Measurements from ENCODE around the gene HSPB1.

DNA sequence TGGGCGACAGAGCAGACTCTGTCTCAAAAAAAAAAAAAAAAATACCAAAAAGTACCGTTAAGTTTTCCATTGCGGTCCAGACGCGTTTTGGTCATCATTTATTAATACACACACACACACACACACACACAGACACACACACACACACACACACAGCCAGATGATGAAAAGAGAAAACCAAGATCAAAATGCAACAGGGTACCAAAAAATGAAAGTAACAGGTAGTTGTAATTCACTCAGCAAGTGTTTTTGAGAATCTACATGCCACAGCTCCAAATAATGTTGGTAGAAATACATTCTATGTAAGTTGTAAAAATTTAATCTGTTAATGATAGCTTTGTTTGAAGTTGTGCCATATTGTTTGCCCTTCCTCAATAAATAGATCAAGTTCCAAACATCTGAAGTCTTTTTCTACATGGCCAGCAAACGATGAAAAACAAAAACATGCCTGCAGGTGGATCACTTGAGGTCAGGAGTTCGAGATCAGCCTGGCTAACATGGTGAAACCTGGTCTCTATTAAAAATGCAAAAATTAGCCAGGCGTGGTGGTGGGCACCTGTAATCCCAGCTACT is 46.9 kb downstream of the HSPB1 start:
- TF ChIP-seq, protein P1, sequence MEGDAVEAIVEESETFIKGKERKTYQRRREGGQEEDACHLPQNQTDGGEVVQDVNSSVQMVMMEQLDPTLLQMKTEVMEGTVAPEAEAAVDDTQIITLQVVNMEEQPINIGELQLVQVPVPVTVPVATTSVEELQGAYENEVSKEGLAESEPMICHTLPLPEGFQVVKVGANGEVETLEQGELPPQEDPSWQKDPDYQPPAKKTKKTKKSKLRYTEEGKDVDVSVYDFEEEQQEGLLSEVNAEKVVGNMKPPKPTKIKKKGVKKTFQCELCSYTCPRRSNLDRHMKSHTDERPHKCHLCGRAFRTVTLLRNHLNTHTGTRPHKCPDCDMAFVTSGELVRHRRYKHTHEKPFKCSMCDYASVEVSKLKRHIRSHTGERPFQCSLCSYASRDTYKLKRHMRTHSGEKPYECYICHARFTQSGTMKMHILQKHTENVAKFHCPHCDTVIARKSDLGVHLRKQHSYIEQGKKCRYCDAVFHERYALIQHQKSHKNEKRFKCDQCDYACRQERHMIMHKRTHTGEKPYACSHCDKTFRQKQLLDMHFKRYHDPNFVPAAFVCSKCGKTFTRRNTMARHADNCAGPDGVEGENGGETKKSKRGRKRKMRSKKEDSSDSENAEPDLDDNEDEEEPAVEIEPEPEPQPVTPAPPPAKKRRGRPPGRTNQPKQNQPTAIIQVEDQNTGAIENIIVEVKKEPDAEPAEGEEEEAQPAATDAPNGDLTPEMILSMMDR (IDR thresholded peaks at IDR 0.05), result no peak
- no peak for TF ChIP-seq POLR2A (IDR thresholded peaks at IDR 0.05)

All from uterus (tissue), 2 donors.